IMR-90 (cell line): ENCODE data around the gene AREL1. TPM values are rescaled to one million over a fixed set of nuclear protein-coding genes. Genes with fewer than 3 reads are reported as not detected.

ENCODE experiments used
- ATAC-seq: fragments of 200-7000 bp; cut with Tn5 transposase; 2 replicates; pipeline ENCODE4 v1.9.1; 2020; ENCODE audit warnings: low read depth, mild to moderate bottlenecking, moderate library complexity
- BruUV-seq: library from RNA; stranded (reverse); fragments of 400-500 nt; replicated peaks from 2 replicates; lab custom pipeline; 2021; lab: Mats Ljungman, UMichigan
- CTCF ChIA-PET: fragments of 300-600 bp; formaldehyde crosslinking; extraction: SDS; loops from one replicate; lab custom pipeline; 2021; ENCODE audit warnings: antibody characterized with exemption; lab: Yijun Ruan, JAX
- POLR2A ChIA-PET: fragments of 300-600 bp; sonication (Branson Sonifier 250); formaldehyde crosslinking; loops from one replicate; lab custom pipeline; 2022; ENCODE audit warnings: antibody characterized with exemption; ENCODE audit not compliant: unreplicated experiment; lab: Charles Lee
- DNase-seq: peaks from one replicate; pipeline ENCODE4 v3.0.0; 2013
- H2AFZ ChIP-seq: replicated peaks from 2 replicates; pipeline ENCODE3; 2013; ENCODE audit warnings: low read length, mild to moderate bottlenecking; ENCODE audit not compliant: poor library complexity
- H2AK5ac ChIP-seq: 2 replicates; pipeline ENCODE4 v1.6.1; 2013; ENCODE audit warnings: low read depth, low read length, inconsistent platforms
- H2AK9ac ChIP-seq: replicated peaks from 2 replicates; pipeline ENCODE3; 2013; ENCODE audit warnings: mild to moderate bottlenecking, low read depth, low read length, moderate library complexity; ENCODE audit not compliant: poor library complexity
- H2BK120ac ChIP-seq: 2 replicates; pipeline ENCODE4 v1.6.1; 2013; ENCODE audit warnings: low read depth, low read length, inconsistent platforms
- H2BK15ac ChIP-seq: 3 replicates; pipeline ENCODE4 v1.6.1; 2013; ENCODE audit warnings: low read depth, low read length, inconsistent platforms
- H2BK20ac ChIP-seq: 2 replicates; pipeline ENCODE4 v1.6.1; 2013; ENCODE audit warnings: low read depth, mild to moderate bottlenecking, inconsistent platforms, low read length, moderate library complexity
- H2BK5ac ChIP-seq: 2 replicates; pipeline ENCODE4 v1.6.1; 2013; ENCODE audit warnings: mild to moderate bottlenecking, low read depth, low read length, inconsistent platforms; ENCODE audit not compliant: poor library complexity, severe bottlenecking
- H3K14ac ChIP-seq: replicated peaks from 2 replicates; pipeline ENCODE4 v1.6.1; 2013; ENCODE audit warnings: low read depth, low read length, inconsistent platforms
- H3K18ac ChIP-seq: 2 replicates; pipeline ENCODE4 v1.6.1; 2013; ENCODE audit warnings: low read depth, low read length, control low read depth
- H3K23ac ChIP-seq: 2 replicates; pipeline ENCODE4 v1.6.1; 2013; ENCODE audit warnings: low read depth, low read length, inconsistent platforms
- H3K27ac ChIP-seq: 2 replicates; pipeline ENCODE4 v1.5.1; 2013; ENCODE audit warnings: mild to moderate bottlenecking, control low read depth, low read length; ENCODE audit not compliant: insufficient read depth
- H3K27me3 ChIP-seq: 2 replicates; pipeline ENCODE4 v1.6.1; 2013; ENCODE audit warnings: low read length; ENCODE audit not compliant: control insufficient read depth, insufficient read depth
- H3K36me3 ChIP-seq: 2 replicates; pipeline ENCODE4 v1.6.1; 2013; ENCODE audit warnings: low read length, mixed read lengths; ENCODE audit not compliant: control insufficient read depth, insufficient read depth
- H3K4ac ChIP-seq: 2 replicates; pipeline ENCODE4 v1.6.1; 2013; ENCODE audit warnings: low read depth, low read length, inconsistent platforms
- H3K4me1 ChIP-seq: 2 replicates; pipeline ENCODE4 v1.6.1; 2013; ENCODE audit warnings: low read length, mixed read lengths; ENCODE audit not compliant: control insufficient read depth, insufficient read depth
- H3K4me2 ChIP-seq: 2 replicates; pipeline ENCODE4 v1.6.1; 2013; ENCODE audit warnings: low read depth, mild to moderate bottlenecking, control low read depth, low read length, moderate library complexity
- H3K4me3 ChIP-seq: 2 replicates; pipeline ENCODE4 v1.5.1; 2013; ENCODE audit warnings: low read depth, mild to moderate bottlenecking, control low read depth, low read length, moderate library complexity; ENCODE audit not compliant: insufficient read depth
- H3K56ac ChIP-seq: 2 replicates; pipeline ENCODE4 v1.6.1; 2013; ENCODE audit warnings: low read length, inconsistent platforms; ENCODE audit not compliant: insufficient read depth; ENCODE audit errors: extremely low read depth
- H3K79me1 ChIP-seq, 2 experiments: 2 replicates each; pipeline ENCODE4 v1.6.1; 2013; ENCODE audit warnings: low read length in 2 of 2, inconsistent platforms in 1 of 2, low read depth in 1 of 2
- H3K9ac ChIP-seq: 2 replicates; pipeline ENCODE4 v1.6.1; 2013; ENCODE audit warnings: low read depth, low read length, control low read depth
- H3K9me1 ChIP-seq: 2 replicates; pipeline ENCODE4 v1.6.1; 2013; ENCODE audit warnings: low read length, inconsistent platforms; ENCODE audit not compliant: insufficient read depth
- H3K9me3 ChIP-seq: 2 replicates; pipeline ENCODE4 v1.6.1; 2013; ENCODE audit warnings: low read length; ENCODE audit not compliant: control insufficient read depth, insufficient read depth
- H4K20me1 ChIP-seq: 2 replicates; pipeline ENCODE4 v1.6.1; 2013; ENCODE audit warnings: low read length, inconsistent platforms; ENCODE audit not compliant: insufficient read depth
- H4K5ac ChIP-seq: 2 replicates; pipeline ENCODE4 v1.6.1; 2013; ENCODE audit warnings: mild to moderate bottlenecking, low read depth, low read length, control low read depth
- H4K8ac ChIP-seq, 2 experiments: 2 replicates each; pipeline ENCODE4 v1.6.1; 2013; ENCODE audit warnings: low read depth in 2 of 2, low read length in 2 of 2, control low read depth in 1 of 2, inconsistent platforms in 1 of 2
- H4K91ac ChIP-seq: 2 replicates; pipeline ENCODE4 v1.6.1; 2013; ENCODE audit warnings: low read depth, low read length, inconsistent platforms; ENCODE audit not compliant: insufficient read depth
- BHLHE40 ChIP-seq: fragments of 150-350 bp; IDR thresholded peaks from 2 replicates; pipeline ENCODE4 v1.6.1; 2016; ENCODE audit warnings: mild to moderate bottlenecking, low read depth, low read length
- CEBPB ChIP-seq: IDR thresholded peaks from 2 replicates; pipeline ENCODE4 v1.6.1; 2012; ENCODE audit warnings: low read depth, low read length, improper control_type of control experiment
- CHD1 ChIP-seq: IDR thresholded peaks from 2 replicates; pipeline ENCODE4 v1.6.1; 2012; ENCODE audit warnings: low read depth, low read length, improper control_type of control experiment
- CTCF ChIP-seq: conservative IDR thresholded peaks from 2 replicates; pipeline ENCODE4 v1.5.1; 2012; ENCODE audit warnings: mild to moderate bottlenecking, low read depth, low read length, improper control_type of control experiment
- ELK1 ChIP-seq: fragments of 150-350 bp; IDR thresholded peaks from 2 replicates; pipeline ENCODE4 v1.6.1; 2016; ENCODE audit warnings: low read depth, mild to moderate bottlenecking, low read length, moderate library complexity, borderline replicate concordance
- FOS ChIP-seq: fragments of 150-350 bp; IDR thresholded peaks from 2 replicates; pipeline ENCODE4 v1.6.1; 2016; ENCODE audit warnings: low read depth, low read length
- MAFK ChIP-seq: IDR thresholded peaks from 2 replicates; pipeline ENCODE4 v1.6.1; 2012; ENCODE audit warnings: low read depth, low read length, improper control_type of control experiment
- MAZ ChIP-seq: IDR thresholded peaks from 2 replicates; pipeline ENCODE4 v1.6.1; 2012; ENCODE audit warnings: low read depth, mild to moderate bottlenecking, low read length, improper control_type of control experiment, moderate library complexity, borderline replicate concordance
- MXI1 ChIP-seq: IDR thresholded peaks from 2 replicates; pipeline ENCODE4 v1.6.1; 2012; ENCODE audit warnings: low read depth, mild to moderate bottlenecking, low read length, moderate library complexity, borderline replicate concordance
- NFE2L2 ChIP-seq: fragments of 150-350 bp; IDR thresholded peaks from 2 replicates; pipeline ENCODE4 v1.6.1; 2016; ENCODE audit warnings: low read depth, mild to moderate bottlenecking, low read length
- POLR2A ChIP-seq: IDR thresholded peaks from 2 replicates; pipeline ENCODE4 v1.6.1; 2012; ENCODE audit warnings: mild to moderate bottlenecking, low read depth, low read length
- RAD21 ChIP-seq: IDR thresholded peaks from 2 replicates; pipeline ENCODE4 v1.6.1; 2012; ENCODE audit warnings: low read length, improper control_type of control experiment
- RCOR1 ChIP-seq: IDR thresholded peaks from 2 replicates; pipeline ENCODE4 v1.6.1; 2012; ENCODE audit warnings: mild to moderate bottlenecking, low read length, improper control_type of control experiment; ENCODE audit not compliant: insufficient replicate concordance
- RFX5 ChIP-seq: IDR thresholded peaks from 2 replicates; pipeline ENCODE4 v1.8.0; 2012; ENCODE audit warnings: low read depth, mild to moderate bottlenecking, low read length, moderate library complexity
- SMC3 ChIP-seq: fragments of 150-350 bp; IDR thresholded peaks from 2 replicates; pipeline ENCODE4 v1.6.1; 2016; ENCODE audit warnings: low read depth, mild to moderate bottlenecking, antibody characterized with exemption, low read length, moderate library complexity
- USF2 ChIP-seq: fragments of 150-350 bp; IDR thresholded peaks from 2 replicates; pipeline ENCODE4 v1.6.1; 2017; ENCODE audit warnings: mild to moderate bottlenecking, antibody characterized with exemption, low read length, low read depth
- WGBS, 2 experiments: methylation state at CpG; one replicate each; pipeline versions ENCODE4 v1.1.5 to v1.1.7; 2013; ENCODE audit warnings: missing lambda C conversion rate in 2 of 2; ENCODE audit not compliant: insufficient read length in 1 of 2; ENCODE audit errors: extremely low coverage in 2 of 2; 5-methylcytosine and 5-hydroxymethylcytosine counted together
- dilution Hi-C: fragments of 300-500 bp; cut with HindIII; formaldehyde crosslinking; loops from one replicate; pipeline ENCODE4 v1.14.3; 2018; ENCODE audit warnings: low sequenced_read_pairs; ENCODE audit not compliant: unreplicated experiment
- in situ Hi-C: fragments of 300-500 bp; cut with MboI; formaldehyde crosslinking; loops from 3 replicates; pipeline ENCODE4 v1.14.3; 2019; ENCODE audit warnings: low sequenced_read_pairs, inconsistent platforms, mixed read lengths
- intact Hi-C: fragments of 100-400 bp; cut with micrococcal nuclease; formaldehyde crosslinking; loops from 2 replicates; pipeline ENCODE4 v1.10.0; 2022
- polyA plus RNA-seq, 3 experiments: library from polyadenylated mRNA; depleted of rRNA; stranded (reverse); fragments of >200 nt; gene quantifications; 2 replicates each; pipeline ENCODE4 v1.2.3, GENCODE V29; 2012; ENCODE audit warnings: low replicate concordance in 1 of 3
- total RNA-seq: library from RNA; depleted of rRNA; stranded (reverse); fragments of >200 nt; gene quantifications from 2 replicates; pipeline ENCODE4 v1.2.3, GENCODE V29; 2012

Gene AREL1
- total and polyA plus RNA-seq, 2 of the 4 experiments (the other 2 are of a cell fraction): 30.0 to 39.3 TPM

GRCh38 chr14:74733221-74733620, 20.3 kb upstream of the AREL1 start:
- Histone ChIP-seq H2BK5ac (no peak overlapping the region), H3K36me3 (peaks cover 13% of the 10 kb centered on the region), H3K27me3 (no peaks in the 10 kb centered on the region), H3K4ac (no peak overlapping the region), H3K27ac (no peak overlapping the region), H3K9me3 (no peaks in the 10 kb centered on the region), H4K5ac (no peak overlapping the region), H3K14ac (no peak overlapping the region), H3K79me1 (peaks cover 4 to 12% of the 10 kb centered on the region in 2 experiments; a peak in 3 of 4 replicates), H3K23ac (no peak overlapping the region), H3K18ac (no peak overlapping the region), H2BK15ac (no peak overlapping the region), H3K4me2 (no peak overlapping the region), H3K4me3 (no peak overlapping the region), H2BK120ac (no peak overlapping the region), H4K20me1 (no peaks in the 10 kb centered on the region), H2AFZ (no peak overlapping the region), H4K8ac (no peak overlapping the region), H2AK9ac (no peak overlapping the region), H3K56ac (no peak overlapping the region), H2BK20ac (no peak overlapping the region), H3K9me1 (0 out of 2 replicates have a peak, but pooled peaks cover 3% of the 10 kb centered on the region), H3K9ac (no peak overlapping the region), H2AK5ac (no peak overlapping the region), H4K91ac (no peak overlapping the region), H3K4me1 (no peaks in the 10 kb centered on the region; the same call in 1 of the 2 replicates)
- in situ Hi-C loops: no loop called here
- intact Hi-C loops: no loop called here
- no peak for ATAC-seq
- no TSS peak for BruUV-seq
- no CpG with 5 or more reads among the region's 3 CpGs for WGBS, 2 experiments
- dilution Hi-C loops: no loop called here
- TF ChIP-seq CTCF (no peak), RAD21 (no peak), ELK1 (no peak), RCOR1 (no peak), BHLHE40 (no peak), USF2 (no peak), MAFK (no peak), POLR2A (no peak), CHD1 (no peak), CEBPB (no peak), SMC3 (no peak), RFX5 (no peak), MXI1 (no peak), FOS (no peak), MAZ (no peak), NFE2L2 (no peak)
- ChIA-PET POLR2A (interaction anchor here (0.5 kb wide), 1 partner anchor 121 kb away, joined by 5 read pairs; the partner anchor contains the start of gene LTBP2), CTCF (no interaction called here)
- no peak for DNase-seq
